Muscle of leg (tissue), 11 donors: ENCODE measurements around the gene KRTAP4-11. TPM values are rescaled to one million over a fixed set of nuclear protein-coding genes. Genes with fewer than 3 reads are reported as not detected.
"Not testable (repeated sequence)": the region's sequence is repeated elsewhere in the genome, so short reads cannot be mapped to it uniquely, and the experiment has no call there.

Experiments used
- DNase-seq: peaks from one replicate; pipeline ENCODE4 v3.0.0; 2013
- H3K27ac ChIP-seq: one replicate; pipeline ENCODE4 v1.5.1; 2013; ENCODE audit warnings: mild to moderate bottlenecking, low read length, control low read depth
- H3K27me3 ChIP-seq: one replicate; pipeline ENCODE4 v1.6.1; 2013; ENCODE audit warnings: low read length; ENCODE audit not compliant: control insufficient read depth, insufficient read depth
- H3K36me3 ChIP-seq: one replicate; pipeline ENCODE4 v1.6.1; 2013; ENCODE audit warnings: low read length; ENCODE audit not compliant: control insufficient read depth, insufficient read depth
- H3K4me1 ChIP-seq: one replicate; pipeline ENCODE4 v1.6.1; 2013; ENCODE audit warnings: low read length; ENCODE audit not compliant: control insufficient read depth, insufficient read depth
- H3K4me3 ChIP-seq: one replicate; pipeline ENCODE4 v1.5.1; 2013; ENCODE audit warnings: low read length, control low read depth
- H3K9me3 ChIP-seq: replicated peaks from 2 replicates; pipeline ENCODE4 v1.6.1; 2013; ENCODE audit warnings: low read depth, low read length; ENCODE audit not compliant: control insufficient read depth
- WGBS: methylation state at CpG from one replicate; pipeline ENCODE4 v1.1.5; 2013; ENCODE audit warnings: missing lambda C conversion rate; ENCODE audit not compliant: insufficient coverage; 5-methylcytosine and 5-hydroxymethylcytosine counted together
- polyA plus RNA-seq, 8 donors: library from polyadenylated mRNA; unstranded; fragments of 120-200 nt; gene quantifications; one replicate each; pipeline versions ENCODE4 v1.2.1 to v1.2.3, GENCODE V29; 2013; ENCODE audit warnings: inconsistent platforms in 1 of 8, low replicate concordance in 1 of 8; ENCODE audit not compliant: insufficient read length in 8 of 8, insufficient read depth in 1 of 8
- total RNA-seq: library from RNA; stranded (reverse); fragments of 120-200 nt; gene quantifications from one replicate; pipeline ENCODE4 v1.2.4, GENCODE V29; 2013

KRTAP4-11 gene
- total and polyA plus RNA-seq, 9 donors: not detected

- Histone ChIP-seq H3K4me1 (no peaks in the 10 kb centered on the region), H3K27me3 (no peaks in the 10 kb centered on the region), H3K4me3 (no peak overlapping the region), H3K36me3 (no peaks in the 10 kb centered on the region), H3K27ac (no peak overlapping the region), H3K9me3 (peaks cover 11% of the 10 kb centered on the region)
- no peak for DNase-seq
- WGBS: 67% methylated on average over 1 of the region's 2 CpGs
These were observed 29.5 kb upstream of the KRTAP4-11 start for GRCh38 chr17:41147531-41148204.

- H3K4me1 ChIP-seq: no peaks in the 10 kb centered on the region
- DNase-seq: no peak
- peaks cover 16% of the 10 kb centered on the region for H3K9me3 ChIP-seq
- no peaks in the 10 kb centered on the region for H3K36me3 ChIP-seq
- H3K27me3 ChIP-seq: no peaks in the 10 kb centered on the region
- WGBS: no CpG with 5 or more reads among the region's 2 CpGs
- no peak overlapping the region for H3K4me3 ChIP-seq
- no peak overlapping the region for H3K27ac ChIP-seq
These were observed 27.1 kb upstream of the KRTAP4-11 start for GRCh38 chr17:41145261-41145660.

DNA sequence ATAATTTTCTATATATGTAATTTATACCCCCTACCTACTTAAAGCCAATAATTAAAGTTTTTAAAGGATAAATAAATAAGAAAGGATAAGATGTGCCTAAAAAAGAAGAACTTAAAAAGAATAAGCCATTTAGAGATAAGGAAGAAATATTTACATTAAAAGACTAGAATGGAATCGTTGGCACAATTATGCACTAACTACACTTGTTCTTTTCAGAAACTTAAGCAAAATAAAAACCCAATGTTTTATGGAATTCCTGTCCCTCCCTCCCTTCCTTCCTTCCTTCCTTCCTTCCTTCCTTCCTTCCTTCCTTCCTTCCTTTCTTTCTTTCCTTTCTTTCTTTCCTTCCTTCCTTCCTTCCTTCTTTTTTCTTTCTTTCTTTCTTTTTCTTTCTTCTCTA is 26.7 kb upstream of the KRTAP4-11 start:
- Histone ChIP-seq H3K27ac (no peak overlapping the region), H3K27me3 (no peaks in the 10 kb centered on the region), H3K4me3 (no peak overlapping the region), H3K4me1 (no peaks in the 10 kb centered on the region), H3K36me3 (no peaks in the 10 kb centered on the region), H3K9me3 (peaks cover 20% of the 10 kb centered on the region)
- no CpG with 5 or more reads among the region's 1 CpG for WGBS
- DNase-seq: no peak

GRCh38 chr17:41141361-41141760 is 23.2 kb upstream of the KRTAP4-11 start:
- H3K9me3 ChIP-seq: peaks cover 23% of the 10 kb centered on the region
- no peak for DNase-seq
- H3K27me3 ChIP-seq: no peaks in the 10 kb centered on the region
- H3K4me3 ChIP-seq: no peak overlapping the region
- H3K4me1 ChIP-seq: no peaks in the 10 kb centered on the region
- H3K36me3 ChIP-seq: no peaks in the 10 kb centered on the region
- H3K27ac ChIP-seq: no peak overlapping the region

- 98% methylated on average over 4 of the region's 6 CpGs for WGBS
- Histone ChIP-seq H3K9me3 (peaks cover 23% of the 10 kb centered on the region), H3K27me3 (no peaks in the 10 kb centered on the region), H3K4me3 (no peak within 1 kb of the TSS), H3K4me1 (no peaks in the 10 kb centered on the region), H3K27ac (no peak within 1 kb of the TSS), H3K36me3 (no peaks in the 10 kb centered on the region)
- DNase-seq: no peak
These were observed 22.4 kb upstream of the KRTAP4-11 start, which contains the start of gene KRTAP4-6 for GRCh38 chr17:41140360-41141131. KRTAP4-6 (minus strand) TSS chr17:41140544; CDS start chr17:41140487, 57 bp downstream.

- not testable (repeated sequence) for DNase-seq, H3K36me3 ChIP-seq, H3K4me3 ChIP-seq, H3K27me3 ChIP-seq, H3K27ac ChIP-seq, H3K4me1 ChIP-seq
- H3K9me3 ChIP-seq: peaks cover 23% of the 10 kb centered on the region
- 86% methylated on average over 12 of the region's 12 CpGs for WGBS
These were observed 21.7 kb upstream of the KRTAP4-11 start for GRCh38 chr17:41139865-41140264.

GRCh38 chr17:41133880-41134735 is 15.9 kb upstream of the KRTAP4-11 start:
- no peaks in the 10 kb centered on the region for H3K36me3 ChIP-seq
- no peaks in the 10 kb centered on the region for H3K4me1 ChIP-seq
- H3K9me3 ChIP-seq: no peaks in the 10 kb centered on the region
- no peak for DNase-seq
- no peak overlapping the region for H3K27ac ChIP-seq
- H3K4me3 ChIP-seq: no peak overlapping the region
- 83% methylated on average over 1 of the region's 2 CpGs for WGBS
- no peaks in the 10 kb centered on the region for H3K27me3 ChIP-seq

- Histone ChIP-seq H3K27ac (no peak overlapping the region), H3K4me3 (no peak overlapping the region), H3K27me3 (no peaks in the 10 kb centered on the region), H3K4me1 (no peaks in the 10 kb centered on the region), H3K36me3 (no peaks in the 10 kb centered on the region), H3K9me3 (no peaks in the 10 kb centered on the region)
- no CpG with 5 or more reads among the region's 3 CpGs for WGBS
- no peak for DNase-seq
These were observed 13.8 kb upstream of the KRTAP4-11 start for GRCh38 chr17:41131979-41132378.

- H3K9me3 ChIP-seq: peaks cover 2% of the 10 kb centered on the region
- no peak for DNase-seq
- no peaks in the 10 kb centered on the region for H3K4me1 ChIP-seq
- WGBS: no CpG with 5 or more reads among the region's 1 CpG
- no peaks in the 10 kb centered on the region for H3K36me3 ChIP-seq
- no peak overlapping the region for H3K4me3 ChIP-seq
- H3K27me3 ChIP-seq: no peaks in the 10 kb centered on the region
- H3K27ac ChIP-seq: no peak overlapping the region
These were observed 9.2 kb upstream of the KRTAP4-11 start for GRCh38 chr17:41127371-41127770.

DNA sequence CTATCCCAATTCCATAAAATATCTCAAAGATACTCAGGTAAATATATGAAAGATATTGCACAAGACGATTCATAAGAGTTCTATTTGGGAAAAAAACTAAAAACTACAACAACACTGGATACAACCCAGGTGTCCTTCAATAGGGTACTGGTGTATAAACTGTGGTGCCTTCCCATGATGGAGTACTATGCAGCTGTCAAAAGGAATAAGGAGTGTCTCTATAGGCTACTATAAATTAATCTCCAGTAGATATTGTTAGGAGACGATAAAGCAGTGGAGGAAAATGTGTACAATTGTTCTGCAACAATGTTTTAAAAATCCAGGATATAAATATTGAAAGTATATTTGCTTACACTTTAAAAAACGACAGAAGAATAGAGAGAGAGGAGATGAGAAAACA is 8.2 kb upstream of the KRTAP4-11 start:
- Histone ChIP-seq H3K27ac (no peak overlapping the region), H3K4me1 (no peaks in the 10 kb centered on the region), H3K4me3 (no peak overlapping the region), H3K36me3 (no peaks in the 10 kb centered on the region), H3K9me3 (peaks cover 2% of the 10 kb centered on the region), H3K27me3 (no peaks in the 10 kb centered on the region)
- WGBS: no CpG with 5 or more reads among the region's 3 CpGs
- DNase-seq: no peak
